Loucy (cell line): ENCODE measurements around the gene SPEF2.

Experiments
- H2AFZ ChIP-seq: fragments of 200-600 bp; sonication (generic); 2 replicates; pipeline ENCODE4 v1.6.0; 2016; ENCODE audit warnings: antibody characterized with exemption, mild to moderate bottlenecking, low read length, moderate library complexity
- H3F3A ChIP-seq: fragments of 200-600 bp; 2 replicates; pipeline ENCODE4 v1.6.0; 2016; ENCODE audit warnings: antibody characterized with exemption, low read depth, mild to moderate bottlenecking
- H3K27me3 ChIP-seq: fragments of 200-600 bp; sonication (generic); 2 replicates; pipeline ENCODE4 v1.6.1; 2014; ENCODE audit warnings: low read length, mild to moderate bottlenecking; ENCODE audit not compliant: insufficient read depth, poor library complexity, severe bottlenecking
- H3K36me3 ChIP-seq: fragments of 200-600 bp; sonication (generic); 2 replicates; pipeline ENCODE4 v1.6.1; 2016; ENCODE audit warnings: low read length; ENCODE audit not compliant: insufficient read depth
- H3K4me1 ChIP-seq: fragments of 200-600 bp; sonication (generic); 2 replicates; pipeline ENCODE4 v1.5.1; 2014; ENCODE audit warnings: low read length, mild to moderate bottlenecking; ENCODE audit not compliant: insufficient read depth, poor library complexity, severe bottlenecking
- H3K4me2 ChIP-seq: fragments of 200-600 bp; sonication (generic); 2 replicates; pipeline ENCODE4 v1.6.0; 2014; ENCODE audit warnings: antibody characterized with exemption, low read length, low read depth, mild to moderate bottlenecking; ENCODE audit not compliant: poor library complexity, severe bottlenecking
- H3K4me3 ChIP-seq: fragments of 200-600 bp; sonication (generic); 2 replicates; pipeline ENCODE4 v1.5.1; 2014; ENCODE audit warnings: low read length, mild to moderate bottlenecking, mixed read lengths; ENCODE audit not compliant: poor library complexity, severe bottlenecking
- H3K79me2 ChIP-seq: fragments of 200-600 bp; sonication (generic); 2 replicates; pipeline ENCODE4 v1.6.1; 2014; ENCODE audit warnings: low read length; ENCODE audit not compliant: insufficient read depth
- H3K9ac ChIP-seq: fragments of 200-600 bp; sonication (generic); 2 replicates; pipeline ENCODE4 v1.6.0; 2014; ENCODE audit warnings: mild to moderate bottlenecking, low read depth, low read length, moderate library complexity; ENCODE audit not compliant: poor library complexity, severe bottlenecking
- H3K9me2 ChIP-seq: fragments of 200-600 bp; sonication (generic); replicated peaks from 2 replicates; pipeline ENCODE4 v1.6.1; 2016; ENCODE audit warnings: low read depth, low read length, mixed read lengths
- H3K9me3 ChIP-seq: fragments of 200-600 bp; sonication (generic); 2 replicates; pipeline ENCODE4 v1.6.1; 2014; ENCODE audit warnings: mild to moderate bottlenecking, antibody characterized with exemption, low read length, low read depth; ENCODE audit not compliant: insufficient read depth
- H4K20me1 ChIP-seq: fragments of 200-600 bp; sonication (generic); 2 replicates; pipeline ENCODE4 v1.6.0; 2014; ENCODE audit warnings: antibody characterized with exemption, low read length, mild to moderate bottlenecking; ENCODE audit not compliant: insufficient read depth, poor library complexity, severe bottlenecking
- EZH2phosphoT487 ChIP-seq: fragments of 200-600 bp; IDR thresholded peaks from 2 replicates; pipeline ENCODE4 v1.6.1; 2018; ENCODE audit warnings: antibody characterized with exemption, mild to moderate bottlenecking, moderate library complexity, borderline replicate concordance
- TF ChIP-seq, protein P1 (sequence below): fragments of 200-600 bp; sonication (generic); conservative IDR thresholded peaks from 2 replicates; pipeline ENCODE4 v1.5.1; 2014; ENCODE audit warnings: mild to moderate bottlenecking, antibody characterized with exemption, low read length

The SPEF2 gene

DNA sequence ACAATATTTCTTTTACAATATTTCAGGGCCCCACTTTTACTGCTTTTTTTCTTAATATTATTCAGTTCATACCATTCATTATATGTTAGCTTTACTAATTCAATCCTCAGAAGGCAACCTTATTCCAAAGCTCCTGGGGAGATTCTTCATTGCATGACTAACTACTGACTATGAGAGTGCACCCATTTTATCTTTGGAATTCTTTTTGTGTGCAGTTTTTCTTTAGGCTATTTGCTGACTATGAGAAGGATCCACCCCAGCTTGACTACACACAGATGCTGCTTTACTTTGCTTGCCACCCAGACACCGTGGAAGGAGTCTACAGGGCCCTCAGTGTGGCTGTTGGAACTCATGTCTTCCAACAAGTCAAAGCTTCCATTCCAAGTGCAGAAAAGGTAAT lies 182.1 kb downstream of the SPEF2 start:
- Histone ChIP-seq H2AFZ (no peak overlapping the region), H3K27me3 (no peaks in the 10 kb centered on the region), H3K4me2 (no peak overlapping the region), H4K20me1 (no peaks in the 10 kb centered on the region), H3K36me3 (no peaks in the 10 kb centered on the region), H3K9me2 (no peaks in the 10 kb centered on the region), H3K4me3 (no peak overlapping the region), H3K9ac (no peak overlapping the region), H3K9me3 (no peaks in the 10 kb centered on the region), H3K4me1 (peaks cover 22% of the 10 kb centered on the region), H3F3A (no peaks in the 10 kb centered on the region), H3K79me2 (no peaks in the 10 kb centered on the region)
- TF ChIP-seq EZH2phosphoT487 = no peak

DNA sequence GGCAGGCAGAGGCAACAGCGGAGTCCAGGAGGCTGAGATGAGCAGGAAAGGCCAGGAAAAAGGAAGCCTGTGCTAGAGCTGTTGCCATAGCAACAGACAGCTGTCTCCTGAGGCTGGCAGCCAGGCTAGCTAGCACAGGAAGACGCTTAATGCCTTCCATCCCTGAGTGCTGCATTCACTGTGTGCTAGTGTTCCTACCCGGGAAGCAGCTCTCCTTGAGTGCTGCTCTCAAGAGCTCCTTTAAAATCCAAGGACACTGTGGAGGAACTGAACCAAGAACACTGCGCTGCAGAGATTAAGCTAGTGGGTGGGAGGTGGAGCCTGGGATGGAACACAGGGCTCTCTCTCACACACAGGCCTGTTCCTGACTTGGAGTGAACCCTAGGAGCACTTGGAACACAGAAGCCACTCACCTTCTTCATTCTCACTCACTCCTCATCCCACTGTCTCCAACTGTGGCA lies 185.6 kb downstream of the SPEF2 start:
- Histone ChIP-seq H2AFZ (0 out of 2 replicates have a peak overlapping the region, but pooled peaks have one; percentile 37), H3K27me3 (no peaks in the 10 kb centered on the region), H3K4me1 (peaks cover 22% of the 10 kb centered on the region), H4K20me1 (no peaks in the 10 kb centered on the region), H3K4me3 (no peak overlapping the region), H3K36me3 (no peaks in the 10 kb centered on the region), H3K9ac (no peak overlapping the region), H3K9me2 (no peaks in the 10 kb centered on the region), H3K9me3 (no peaks in the 10 kb centered on the region), H3K4me2 (peak overlapping the region; percentile 45), H3F3A (no peaks in the 10 kb centered on the region), H3K79me2 (no peaks in the 10 kb centered on the region)
- no peak for TF ChIP-seq EZH2phosphoT487
- TF ChIP-seq, protein P1, sequence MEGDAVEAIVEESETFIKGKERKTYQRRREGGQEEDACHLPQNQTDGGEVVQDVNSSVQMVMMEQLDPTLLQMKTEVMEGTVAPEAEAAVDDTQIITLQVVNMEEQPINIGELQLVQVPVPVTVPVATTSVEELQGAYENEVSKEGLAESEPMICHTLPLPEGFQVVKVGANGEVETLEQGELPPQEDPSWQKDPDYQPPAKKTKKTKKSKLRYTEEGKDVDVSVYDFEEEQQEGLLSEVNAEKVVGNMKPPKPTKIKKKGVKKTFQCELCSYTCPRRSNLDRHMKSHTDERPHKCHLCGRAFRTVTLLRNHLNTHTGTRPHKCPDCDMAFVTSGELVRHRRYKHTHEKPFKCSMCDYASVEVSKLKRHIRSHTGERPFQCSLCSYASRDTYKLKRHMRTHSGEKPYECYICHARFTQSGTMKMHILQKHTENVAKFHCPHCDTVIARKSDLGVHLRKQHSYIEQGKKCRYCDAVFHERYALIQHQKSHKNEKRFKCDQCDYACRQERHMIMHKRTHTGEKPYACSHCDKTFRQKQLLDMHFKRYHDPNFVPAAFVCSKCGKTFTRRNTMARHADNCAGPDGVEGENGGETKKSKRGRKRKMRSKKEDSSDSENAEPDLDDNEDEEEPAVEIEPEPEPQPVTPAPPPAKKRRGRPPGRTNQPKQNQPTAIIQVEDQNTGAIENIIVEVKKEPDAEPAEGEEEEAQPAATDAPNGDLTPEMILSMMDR = no peak

DNA sequence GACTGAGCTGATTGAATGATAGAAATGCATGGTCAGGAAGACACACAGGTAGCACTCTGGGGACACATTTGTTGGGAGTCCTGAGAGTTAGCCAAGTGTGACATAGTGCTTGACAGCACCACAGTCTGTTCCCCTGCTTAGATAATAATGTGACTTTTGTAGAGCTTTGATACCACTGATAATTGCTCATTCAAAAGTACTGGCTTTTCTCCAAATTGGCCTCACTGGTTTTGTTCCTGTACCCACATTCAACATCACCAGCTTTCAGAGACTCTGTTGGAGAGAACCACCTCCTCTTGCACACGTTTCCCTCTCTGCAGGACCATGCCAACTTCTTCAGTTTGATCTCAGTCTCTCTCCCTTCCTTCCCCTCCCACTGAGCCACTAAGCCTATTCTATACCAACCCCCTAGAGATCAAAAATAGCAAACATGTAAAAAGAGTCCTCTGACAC lies 186.6 kb downstream of the SPEF2 start:
- Histone ChIP-seq H3K9me2 (no peaks in the 10 kb centered on the region), H2AFZ (no peak overlapping the region), H3K4me3 (no peak overlapping the region), H3K4me2 (no peak overlapping the region), H3K27me3 (no peaks in the 10 kb centered on the region), H3K9ac (no peak overlapping the region), H3K36me3 (no peaks in the 10 kb centered on the region), H3F3A (no peaks in the 10 kb centered on the region), H4K20me1 (no peaks in the 10 kb centered on the region), H3K4me1 (peaks cover 22% of the 10 kb centered on the region), H3K79me2 (no peaks in the 10 kb centered on the region), H3K9me3 (no peaks in the 10 kb centered on the region)
- TF ChIP-seq, protein P1 = no peak
- TF ChIP-seq EZH2phosphoT487 = no peak

DNA sequence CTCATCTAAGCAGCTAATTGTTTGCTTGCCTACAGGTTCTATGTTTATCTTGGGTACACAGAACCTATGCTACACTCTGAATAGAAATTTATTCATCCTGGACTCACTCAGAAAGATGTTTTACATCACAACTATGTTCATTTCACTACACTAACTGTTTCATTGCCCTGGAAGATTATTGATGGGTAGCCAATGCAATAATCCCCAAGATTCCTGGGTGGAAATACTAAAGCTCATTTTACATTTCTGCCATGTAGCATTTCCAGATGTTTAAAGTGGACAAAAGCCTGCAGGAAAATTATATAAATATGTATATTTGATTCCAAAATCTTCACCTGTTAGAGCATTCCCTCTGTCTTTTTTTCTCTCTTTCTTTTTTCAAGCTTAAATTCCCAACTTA lies 187.2 kb downstream of the SPEF2 start:
- Histone ChIP-seq H3K9ac (no peak overlapping the region), H3K4me1 (peaks cover 22% of the 10 kb centered on the region), H3K27me3 (no peaks in the 10 kb centered on the region), H3F3A (no peaks in the 10 kb centered on the region), H3K79me2 (no peaks in the 10 kb centered on the region), H4K20me1 (no peaks in the 10 kb centered on the region), H3K4me2 (no peak overlapping the region), H3K36me3 (no peaks in the 10 kb centered on the region), H3K9me3 (no peaks in the 10 kb centered on the region), H3K9me2 (no peaks in the 10 kb centered on the region), H2AFZ (no peak overlapping the region), H3K4me3 (no peak overlapping the region)
- TF ChIP-seq EZH2phosphoT487 = no peak
- TF ChIP-seq, protein P1 = no peak
